Activated CD4-positive, alpha-beta T cell treated with anti-CD3 and anti-CD28 coated beads, Interleukin-2, amount 10 ng/mL, durations not matched to agents 24 days and 14 days (primary cell): ENCODE measurements around the gene OR51F1. TPM values are rescaled to one million over a fixed set of nuclear protein-coding genes. Genes with fewer than 3 reads are reported as not detected.
"Not testable (repeated sequence)": the region's sequence is repeated elsewhere in the genome, so short reads cannot be mapped to it uniquely, and the experiment has no call there.

Experiments
- DNase-seq: peaks from one replicate; pipeline ENCODE4 v3.0.0; 2022
- H3K27ac Mint-ChIP-seq: one replicate; pipeline ENCODE4 v1.8.0; 2022; ENCODE audit warnings: mild to moderate bottlenecking, mixed read lengths
- H3K27me3 Mint-ChIP-seq: one replicate; pipeline ENCODE4 v1.8.0; 2022; ENCODE audit warnings: mixed read lengths
- H3K36me3 Mint-ChIP-seq: one replicate; pipeline ENCODE4 v1.8.0; 2022; ENCODE audit warnings: low read depth, mild to moderate bottlenecking, mixed read lengths
- H3K4me1 Mint-ChIP-seq: one replicate; pipeline ENCODE4 v1.8.0; 2021; ENCODE audit warnings: mixed read lengths
- H3K4me3 Mint-ChIP-seq: one replicate; pipeline ENCODE4 v1.8.0; 2022; ENCODE audit warnings: mild to moderate bottlenecking, moderate library complexity, mixed read lengths
- H3K9me3 Mint-ChIP-seq: one replicate; pipeline ENCODE4 v1.8.0; 2021; ENCODE audit warnings: mixed read lengths
- intact Hi-C: fragments of 100-400 bp; cut with micrococcal nuclease; formaldehyde crosslinking; loops from one replicate; pipeline ENCODE4 v1.15.1; 2023
- total RNA-seq: library from RNA; stranded (reverse); gene quantifications from 2 replicates; pipeline ENCODE4 v1.2.3, GENCODE V29; 2022

OR51F1 gene
- total RNA-seq, 1 donor from 2014 or later: not detected

DNA sequence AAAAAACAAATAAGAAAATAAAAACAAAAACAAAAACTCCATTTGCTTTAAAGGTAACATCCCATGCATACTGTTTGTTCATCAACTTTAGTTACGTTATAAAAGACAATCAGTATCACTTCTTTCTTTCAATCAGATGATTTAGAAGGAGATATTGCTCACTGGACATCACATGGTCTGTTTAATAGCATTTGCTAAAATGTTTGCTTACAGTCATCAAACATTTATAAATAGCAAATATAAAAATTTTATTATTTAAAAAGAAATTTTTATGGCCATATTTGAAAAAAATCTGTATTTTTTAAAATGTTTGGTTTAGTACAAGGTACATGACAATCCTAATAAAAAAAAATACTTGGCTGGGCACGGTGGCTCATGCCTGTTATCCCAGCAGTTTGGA lies 42.6 kb downstream of the OR51F1 start:
- H3K4me1 Mint-ChIP-seq: no peaks in the 10 kb centered on the region
- H3K27me3 Mint-ChIP-seq: no peaks in the 10 kb centered on the region
- DNase-seq: no peak
- intact Hi-C loops: no loop called here
- H3K4me3 Mint-ChIP-seq: no peak overlapping the region
- H3K9me3 Mint-ChIP-seq: no peaks in the 10 kb centered on the region
- H3K27ac Mint-ChIP-seq: no peak overlapping the region
- no peaks in the 10 kb centered on the region for H3K36me3 Mint-ChIP-seq

DNA sequence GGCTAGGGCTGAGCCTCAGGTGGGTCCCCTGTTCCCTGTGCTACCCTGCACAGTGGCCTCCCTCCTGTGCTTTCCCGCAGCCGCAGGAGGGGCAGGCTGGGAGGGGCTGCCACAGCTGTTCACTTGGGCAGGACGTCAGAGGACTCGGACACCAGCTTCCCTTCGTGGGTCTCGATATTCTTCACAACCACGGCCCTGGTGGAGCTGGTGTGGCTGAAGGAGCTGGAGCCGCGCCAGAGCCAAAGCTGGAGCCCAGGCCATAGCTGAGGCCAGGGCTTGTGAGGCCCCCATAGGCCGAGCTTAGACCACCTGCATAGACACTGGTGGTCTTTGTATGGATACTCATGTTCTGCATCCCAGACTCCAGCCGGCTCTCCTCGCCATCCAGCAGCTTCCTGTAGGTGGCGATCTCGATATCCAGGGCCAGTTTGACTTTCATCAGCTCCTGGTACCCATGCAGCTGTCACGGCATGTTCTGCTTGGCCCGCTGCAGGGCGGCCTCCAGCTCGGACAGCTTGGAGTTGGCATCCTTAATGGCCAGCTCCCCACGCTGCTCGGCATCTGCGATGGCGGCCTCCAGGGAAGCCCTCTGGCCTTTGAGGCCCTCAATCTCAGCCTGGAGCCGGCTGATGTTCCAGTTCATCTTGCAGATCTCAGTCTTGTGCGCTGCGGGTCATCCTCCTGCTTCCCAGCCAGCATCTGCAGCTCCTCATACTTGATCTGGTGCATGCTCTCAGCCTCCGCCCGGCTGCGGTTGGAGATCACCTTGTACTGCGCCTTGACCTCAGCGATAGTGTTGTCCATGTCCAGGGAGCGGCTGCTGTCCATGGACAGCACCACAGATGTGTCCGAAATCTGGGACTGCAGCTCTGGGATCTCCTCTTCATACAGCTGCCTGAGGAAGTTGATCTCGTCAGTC lies 46.9 kb downstream of the OR51F1 start:
- H3K27me3 Mint-ChIP-seq, H3K36me3 Mint-ChIP-seq, H3K4me3 Mint-ChIP-seq, DNase-seq, H3K9me3 Mint-ChIP-seq, intact Hi-C loops, H3K4me1 Mint-ChIP-seq, H3K27ac Mint-ChIP-seq: not testable (repeated sequence)

Other genes starting within 250 kb of the OR51F1 start
- not detected in 2 replicates for gene OR52M1, start 224.7 kb downstream of the OR51F1 start, total RNA-seq
- not detected in 2 replicates for gene OR52I2, start 188.2 kb downstream of the OR51F1 start, total RNA-seq
- gene OR52I1, start 175.9 kb downstream of the OR51F1 start, total RNA-seq: not detected in 2 replicates
- 8.7 and 11.3 TPM in 2 replicates for gene TRIM68, start 161.7 kb downstream of the OR51F1 start, total RNA-seq
- not detected in 2 replicates for gene OR51D1, start 132.5 kb downstream of the OR51F1 start, total RNA-seq
- not detected in 2 replicates for gene OR51E1, start 126.0 kb downstream of the OR51F1 start, total RNA-seq
- gene OR51E2, start 72.1 kb downstream of the OR51F1 start, total RNA-seq: not detected in 2 replicates
- gene MMP26, start 65.2 kb downstream of the OR51F1 start, total RNA-seq: not detected in 2 replicates
- gene OR52R1, start 34.4 kb upstream of the OR51F1 start, total RNA-seq: not detected in 2 replicates
- gene OR51F2, start 51.4 kb upstream of the OR51F1 start, total RNA-seq: not detected in 2 replicates
- not detected in 2 replicates for gene OR51S1, start 79.3 kb upstream of the OR51F1 start, total RNA-seq
- not detected in 2 replicates for gene OR51T1, start 112.0 kb upstream of the OR51F1 start, total RNA-seq
- not detected in 2 replicates for gene OR51A7, start 133.8 kb upstream of the OR51F1 start, total RNA-seq
- gene OR51G2, start 149.4 kb upstream of the OR51F1 start, total RNA-seq: not detected in 2 replicates
- gene OR51G1, start 154.4 kb upstream of the OR51F1 start, total RNA-seq: not detected in 2 replicates
- not detected in 2 replicates for gene OR51A4, start 177.7 kb upstream of the OR51F1 start, total RNA-seq
- not detected in 2 replicates for gene OR51A2, start 185.8 kb upstream of the OR51F1 start, total RNA-seq
- not detected in 2 replicates for gene OR51L1, start 224.9 kb upstream of the OR51F1 start, total RNA-seq